ENCODE results near the gene GALNT2.

DNA sequence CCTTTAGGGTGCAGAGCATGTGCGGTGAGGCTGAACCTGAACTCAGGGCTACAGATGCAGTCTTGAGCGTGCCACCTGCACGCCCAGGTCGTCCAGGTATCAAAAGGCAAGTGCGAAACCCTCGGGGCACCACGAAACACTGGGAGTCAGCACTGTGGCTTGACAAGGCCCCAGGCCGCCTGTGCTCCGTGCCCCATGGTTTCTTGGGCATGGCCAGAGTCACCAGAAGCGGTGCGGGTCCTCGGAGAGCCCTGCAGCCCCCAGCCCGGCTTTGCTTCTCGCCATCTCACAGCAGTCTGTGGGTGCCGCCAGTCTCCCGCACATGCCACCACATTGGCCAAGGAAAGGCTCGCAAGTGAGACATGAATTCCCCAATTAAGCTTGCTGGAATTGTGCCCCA is 241.8 kb downstream of the GALNT2 start:
- TF ChIP-seq, protein P1, sequence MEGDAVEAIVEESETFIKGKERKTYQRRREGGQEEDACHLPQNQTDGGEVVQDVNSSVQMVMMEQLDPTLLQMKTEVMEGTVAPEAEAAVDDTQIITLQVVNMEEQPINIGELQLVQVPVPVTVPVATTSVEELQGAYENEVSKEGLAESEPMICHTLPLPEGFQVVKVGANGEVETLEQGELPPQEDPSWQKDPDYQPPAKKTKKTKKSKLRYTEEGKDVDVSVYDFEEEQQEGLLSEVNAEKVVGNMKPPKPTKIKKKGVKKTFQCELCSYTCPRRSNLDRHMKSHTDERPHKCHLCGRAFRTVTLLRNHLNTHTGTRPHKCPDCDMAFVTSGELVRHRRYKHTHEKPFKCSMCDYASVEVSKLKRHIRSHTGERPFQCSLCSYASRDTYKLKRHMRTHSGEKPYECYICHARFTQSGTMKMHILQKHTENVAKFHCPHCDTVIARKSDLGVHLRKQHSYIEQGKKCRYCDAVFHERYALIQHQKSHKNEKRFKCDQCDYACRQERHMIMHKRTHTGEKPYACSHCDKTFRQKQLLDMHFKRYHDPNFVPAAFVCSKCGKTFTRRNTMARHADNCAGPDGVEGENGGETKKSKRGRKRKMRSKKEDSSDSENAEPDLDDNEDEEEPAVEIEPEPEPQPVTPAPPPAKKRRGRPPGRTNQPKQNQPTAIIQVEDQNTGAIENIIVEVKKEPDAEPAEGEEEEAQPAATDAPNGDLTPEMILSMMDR (conservative IDR thresholded peaks at IDR 0.05; ENCODE audit: low read depth in 2 of 2), result no peak
- TF ChIP-seq EZH2 (IDR thresholded peaks at IDR 0.05; ENCODE audit: low read depth, unreplicated experiment) (no peak), POLR2AphosphoS5 (IDR thresholded peaks at IDR 0.05; ENCODE audit: low read depth) (no peak), CREB1 (CRISPR knock-in tag; IDR thresholded peaks at IDR 0.05; ENCODE audit: low read depth) (no peak), EZH2phosphoT487 (IDR thresholded peaks at IDR 0.05; ENCODE audit: unreplicated experiment) (no peak), ZNF114 (CRISPR knock-in tag; IDR thresholded peaks at IDR 0.05) (no peak)
- TF ChIP-seq, protein P2, sequence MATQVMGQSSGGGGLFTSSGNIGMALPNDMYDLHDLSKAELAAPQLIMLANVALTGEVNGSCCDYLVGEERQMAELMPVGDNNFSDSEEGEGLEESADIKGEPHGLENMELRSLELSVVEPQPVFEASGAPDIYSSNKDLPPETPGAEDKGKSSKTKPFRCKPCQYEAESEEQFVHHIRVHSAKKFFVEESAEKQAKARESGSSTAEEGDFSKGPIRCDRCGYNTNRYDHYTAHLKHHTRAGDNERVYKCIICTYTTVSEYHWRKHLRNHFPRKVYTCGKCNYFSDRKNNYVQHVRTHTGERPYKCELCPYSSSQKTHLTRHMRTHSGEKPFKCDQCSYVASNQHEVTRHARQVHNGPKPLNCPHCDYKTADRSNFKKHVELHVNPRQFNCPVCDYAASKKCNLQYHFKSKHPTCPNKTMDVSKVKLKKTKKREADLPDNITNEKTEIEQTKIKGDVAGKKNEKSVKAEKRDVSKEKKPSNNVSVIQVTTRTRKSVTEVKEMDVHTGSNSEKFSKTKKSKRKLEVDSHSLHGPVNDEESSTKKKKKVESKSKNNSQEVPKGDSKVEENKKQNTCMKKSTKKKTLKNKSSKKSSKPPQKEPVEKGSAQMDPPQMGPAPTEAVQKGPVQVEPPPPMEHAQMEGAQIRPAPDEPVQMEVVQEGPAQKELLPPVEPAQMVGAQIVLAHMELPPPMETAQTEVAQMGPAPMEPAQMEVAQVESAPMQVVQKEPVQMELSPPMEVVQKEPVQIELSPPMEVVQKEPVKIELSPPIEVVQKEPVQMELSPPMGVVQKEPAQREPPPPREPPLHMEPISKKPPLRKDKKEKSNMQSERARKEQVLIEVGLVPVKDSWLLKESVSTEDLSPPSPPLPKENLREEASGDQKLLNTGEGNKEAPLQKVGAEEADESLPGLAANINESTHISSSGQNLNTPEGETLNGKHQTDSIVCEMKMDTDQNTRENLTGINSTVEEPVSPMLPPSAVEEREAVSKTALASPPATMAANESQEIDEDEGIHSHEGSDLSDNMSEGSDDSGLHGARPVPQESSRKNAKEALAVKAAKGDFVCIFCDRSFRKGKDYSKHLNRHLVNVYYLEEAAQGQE (IDR thresholded peaks at IDR 0.05; ENCODE audit: unreplicated experiment), result no peak
- TF ChIP-seq, protein P3, sequence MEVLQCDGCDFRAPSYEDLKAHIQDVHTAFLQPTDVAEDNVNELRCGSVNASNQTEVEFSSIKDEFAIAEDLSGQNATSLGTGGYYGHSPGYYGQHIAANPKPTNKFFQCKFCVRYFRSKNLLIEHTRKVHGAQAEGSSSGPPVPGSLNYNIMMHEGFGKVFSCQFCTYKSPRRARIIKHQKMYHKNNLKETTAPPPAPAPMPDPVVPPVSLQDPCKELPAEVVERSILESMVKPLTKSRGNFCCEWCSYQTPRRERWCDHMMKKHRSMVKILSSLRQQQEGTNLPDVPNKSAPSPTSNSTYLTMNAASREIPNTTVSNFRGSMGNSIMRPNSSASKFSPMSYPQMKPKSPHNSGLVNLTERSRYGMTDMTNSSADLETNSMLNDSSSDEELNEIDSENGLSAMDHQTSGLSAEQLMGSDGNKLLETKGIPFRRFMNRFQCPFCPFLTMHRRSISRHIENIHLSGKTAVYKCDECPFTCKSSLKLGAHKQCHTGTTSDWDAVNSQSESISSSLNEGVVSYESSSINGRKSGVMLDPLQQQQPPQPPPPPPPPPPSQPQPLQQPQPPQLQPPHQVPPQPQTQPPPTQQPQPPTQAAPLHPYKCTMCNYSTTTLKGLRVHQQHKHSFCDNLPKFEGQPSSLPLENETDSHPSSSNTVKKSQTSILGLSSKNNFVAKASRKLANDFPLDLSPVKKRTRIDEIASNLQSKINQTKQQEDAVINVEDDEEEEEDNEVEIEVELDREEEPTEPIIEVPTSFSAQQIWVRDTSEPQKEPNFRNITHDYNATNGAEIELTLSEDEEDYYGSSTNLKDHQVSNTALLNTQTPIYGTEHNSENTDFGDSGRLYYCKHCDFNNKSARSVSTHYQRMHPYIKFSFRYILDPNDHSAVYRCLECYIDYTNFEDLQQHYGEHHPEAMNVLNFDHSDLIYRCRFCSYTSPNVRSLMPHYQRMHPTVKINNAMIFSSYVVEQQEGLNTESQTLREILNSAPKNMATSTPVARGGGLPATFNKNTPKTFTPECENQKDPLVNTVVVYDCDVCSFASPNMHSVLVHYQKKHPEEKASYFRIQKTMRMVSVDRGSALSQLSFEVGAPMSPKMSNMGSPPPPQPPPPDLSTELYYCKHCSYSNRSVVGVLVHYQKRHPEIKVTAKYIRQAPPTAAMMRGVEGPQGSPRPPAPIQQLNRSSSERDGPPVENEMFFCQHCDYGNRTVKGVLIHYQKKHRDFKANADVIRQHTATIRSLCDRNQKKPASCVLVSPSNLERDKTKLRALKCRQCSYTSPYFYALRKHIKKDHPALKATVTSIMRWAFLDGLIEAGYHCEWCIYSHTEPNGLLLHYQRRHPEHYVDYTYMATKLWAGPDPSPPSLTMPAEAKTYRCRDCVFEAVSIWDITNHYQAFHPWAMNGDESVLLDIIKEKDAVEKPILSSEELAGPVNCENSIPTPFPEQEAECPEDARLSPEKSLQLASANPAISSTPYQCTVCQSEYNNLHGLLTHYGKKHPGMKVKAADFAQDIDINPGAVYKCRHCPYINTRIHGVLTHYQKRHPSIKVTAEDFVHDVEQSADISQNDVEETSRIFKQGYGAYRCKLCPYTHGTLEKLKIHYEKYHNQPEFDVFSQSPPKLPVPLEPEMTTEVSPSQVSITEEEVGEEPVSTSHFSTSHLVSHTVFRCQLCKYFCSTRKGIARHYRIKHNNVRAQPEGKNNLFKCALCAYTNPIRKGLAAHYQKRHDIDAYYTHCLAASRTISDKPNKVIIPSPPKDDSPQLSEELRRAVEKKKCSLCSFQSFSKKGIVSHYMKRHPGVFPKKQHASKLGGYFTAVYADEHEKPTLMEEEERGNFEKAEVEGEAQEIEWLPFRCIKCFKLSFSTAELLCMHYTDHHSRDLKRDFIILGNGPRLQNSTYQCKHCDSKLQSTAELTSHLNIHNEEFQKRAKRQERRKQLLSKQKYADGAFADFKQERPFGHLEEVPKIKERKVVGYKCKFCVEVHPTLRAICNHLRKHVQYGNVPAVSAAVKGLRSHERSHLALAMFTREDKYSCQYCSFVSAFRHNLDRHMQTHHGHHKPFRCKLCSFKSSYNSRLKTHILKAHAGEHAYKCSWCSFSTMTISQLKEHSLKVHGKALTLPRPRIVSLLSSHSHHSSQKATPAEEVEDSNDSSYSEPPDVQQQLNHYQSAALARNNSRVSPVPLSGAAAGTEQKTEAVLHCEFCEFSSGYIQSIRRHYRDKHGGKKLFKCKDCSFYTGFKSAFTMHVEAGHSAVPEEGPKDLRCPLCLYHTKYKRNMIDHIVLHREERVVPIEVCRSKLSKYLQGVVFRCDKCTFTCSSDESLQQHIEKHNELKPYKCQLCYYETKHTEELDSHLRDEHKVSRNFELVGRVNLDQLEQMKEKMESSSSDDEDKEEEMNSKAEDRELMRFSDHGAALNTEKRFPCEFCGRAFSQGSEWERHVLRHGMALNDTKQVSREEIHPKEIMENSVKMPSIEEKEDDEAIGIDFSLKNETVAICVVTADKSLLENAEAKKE (CRISPR knock-in tag; IDR thresholded peaks at IDR 0.05), result no peak
- TF ChIP-seq, protein P4, sequence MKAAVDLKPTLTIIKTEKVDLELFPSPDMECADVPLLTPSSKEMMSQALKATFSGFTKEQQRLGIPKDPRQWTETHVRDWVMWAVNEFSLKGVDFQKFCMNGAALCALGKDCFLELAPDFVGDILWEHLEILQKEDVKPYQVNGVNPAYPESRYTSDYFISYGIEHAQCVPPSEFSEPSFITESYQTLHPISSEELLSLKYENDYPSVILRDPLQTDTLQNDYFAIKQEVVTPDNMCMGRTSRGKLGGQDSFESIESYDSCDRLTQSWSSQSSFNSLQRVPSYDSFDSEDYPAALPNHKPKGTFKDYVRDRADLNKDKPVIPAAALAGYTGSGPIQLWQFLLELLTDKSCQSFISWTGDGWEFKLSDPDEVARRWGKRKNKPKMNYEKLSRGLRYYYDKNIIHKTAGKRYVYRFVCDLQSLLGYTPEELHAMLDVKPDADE (IDR thresholded peaks at IDR 0.05), result no peak

Data from GM23338 (cell line).